NAMALWA (cell line): ENCODE results near the gene MAGEL2.
"Not testable (repeated sequence)": the region's sequence is repeated elsewhere in the genome, so short reads cannot be mapped to it uniquely, and the experiment has no call there.

Source experiments
- DNase-seq: peaks from one replicate; pipeline ENCODE4 v3.0.0-alpha.2; 2015; ENCODE audit warnings: low spot score

Gene MAGEL2

GRCh38 chr15:23606226-23606625, 41.4 kb downstream of the MAGEL2 start:
- DNase-seq, result no peak

- DNase-seq, result no peak
Measured at GRCh38 chr15:23602124-23602523, 45.5 kb downstream of the MAGEL2 start.

GRCh38 chr15:23599053-23599452, 48.6 kb downstream of the MAGEL2 start:
- DNase-seq, result no peak

GRCh38 chr15:23597278-23597677, 50.4 kb downstream of the MAGEL2 start:
- DNase-seq, result not testable (repeated sequence)

- DNase-seq, result no peak
Measured at GRCh38 chr15:23596736-23597135, 50.9 kb downstream of the MAGEL2 start.

GRCh38 chr15:23595368-23595767, 52.3 kb downstream of the MAGEL2 start:
- DNase-seq, result no peak

- no peak for DNase-seq
Measured at GRCh38 chr15:23594252-23594770, 53.4 kb downstream of the MAGEL2 start.
